GM23248 (cell line): ENCODE results near the gene ATAD3A. TPM values are rescaled to one million over a fixed set of nuclear protein-coding genes. Genes with fewer than 3 reads are reported as not detected.
"Not testable (repeated sequence)": the region's sequence is repeated elsewhere in the genome, so short reads cannot be mapped to it uniquely, and the experiment has no call there.

Source experiments
- DNase-seq: peaks from one replicate; pipeline ENCODE4 v3.0.0-alpha.2; 2015
- H2AFZ ChIP-seq: fragments of 200-600 bp; sonication (generic); 2 replicates; pipeline ENCODE4 v1.6.1; 2016; ENCODE audit warnings: antibody characterized with exemption
- H3F3A ChIP-seq: fragments of 200-600 bp; sonication (generic); 2 replicates; pipeline ENCODE4 v1.6.1; 2016; ENCODE audit warnings: mild to moderate bottlenecking, antibody characterized with exemption, mixed run types; ENCODE audit not compliant: insufficient read depth
- H3K27ac ChIP-seq: fragments of 200-600 bp; sonication (generic); 2 replicates; pipeline ENCODE4 v1.5.1; 2016; ENCODE audit warnings: mild to moderate bottlenecking
- H3K27me3 ChIP-seq: fragments of 200-600 bp; sonication (generic); replicated peaks from 2 replicates; pipeline ENCODE4 v1.6.1; 2016; ENCODE audit warnings: mild to moderate bottlenecking; ENCODE audit not compliant: insufficient read depth
- H3K36me3 ChIP-seq: fragments of 200-600 bp; sonication (generic); 2 replicates; pipeline ENCODE4 v1.6.1; 2016; ENCODE audit warnings: low read depth, mild to moderate bottlenecking
- H3K4me1 ChIP-seq: fragments of 200-600 bp; sonication (generic); 2 replicates; pipeline ENCODE4 v1.6.1; 2016; ENCODE audit warnings: mild to moderate bottlenecking; ENCODE audit not compliant: insufficient read depth
- H3K4me2 ChIP-seq: fragments of 200-600 bp; sonication (generic); one replicate; pipeline ENCODE4 v1.6.1; 2016; ENCODE audit warnings: mild to moderate bottlenecking; ENCODE audit not compliant: unreplicated experiment
- H3K4me3 ChIP-seq: fragments of 200-600 bp; sonication (generic); 2 replicates; pipeline ENCODE4 v1.5.1; 2016; ENCODE audit warnings: mild to moderate bottlenecking
- H3K79me2 ChIP-seq: fragments of 200-600 bp; sonication (generic); 2 replicates; pipeline ENCODE4 v1.6.1; 2016; ENCODE audit warnings: mild to moderate bottlenecking; ENCODE audit not compliant: insufficient read depth
- H3K9ac ChIP-seq: fragments of 200-600 bp; sonication (generic); 2 replicates; pipeline ENCODE4 v1.6.1; 2016; ENCODE audit warnings: mild to moderate bottlenecking
- H3K9me2 ChIP-seq: fragments of 200-600 bp; sonication (generic); 2 replicates; pipeline ENCODE4 v1.6.1; 2016; ENCODE audit warnings: mixed run types, mild to moderate bottlenecking, moderate library complexity; ENCODE audit not compliant: insufficient read depth
- H3K9me3 ChIP-seq: fragments of 200-600 bp; sonication (generic); one replicate; pipeline ENCODE4 v1.6.1; 2017; ENCODE audit warnings: low read depth
- H4K20me1 ChIP-seq: fragments of 200-600 bp; sonication (generic); 2 replicates; pipeline ENCODE4 v1.6.0; 2016; ENCODE audit not compliant: insufficient read depth
- EZH2 ChIP-seq: fragments of 200-600 bp; sonication (generic); IDR thresholded peaks from 2 replicates; pipeline ENCODE4 v1.6.1; 2018; ENCODE audit warnings: antibody characterized with exemption, mild to moderate bottlenecking; ENCODE audit not compliant: insufficient read depth, poor library complexity, severe bottlenecking
- EZH2phosphoT487 ChIP-seq: fragments of 200-600 bp; sonication (generic); IDR thresholded peaks from 2 replicates; pipeline ENCODE4 v1.6.1; 2018; ENCODE audit warnings: antibody characterized with exemption, moderate library complexity, mild to moderate bottlenecking, low read depth; ENCODE audit not compliant: insufficient read depth
- WGBS, 2 experiments: methylation state at CpG; one replicate each; pipeline ENCODE4 v1.1.6; 2015 to 2017; ENCODE audit warnings: low lambda C conversion rate in 2 of 2, low coverage in 1 of 2; ENCODE audit errors: missing lambda C conversion rate in 2 of 2; 5-methylcytosine and 5-hydroxymethylcytosine counted together
- in situ Hi-C: fragments of 300-500 bp; cut with MboI; formaldehyde crosslinking; loops from 2 replicates; pipeline ENCODE4 v1.15.0; 2020
- polyA plus RNA-seq: library from polyadenylated mRNA; unstranded; fragments of >200 nt; fragmentation: Nextera tagmentation; extraction: Ambion mirVana; gene quantifications from 2 replicates; pipeline ENCODE4 v1.2.1, GENCODE V29; 2016
- total RNA-seq: library from RNA; depleted of rRNA; stranded (reverse); fragments of >200 nt; shearing (Covaris generic); gene quantifications from 2 replicates; pipeline ENCODE4 v1.2.3, GENCODE V29; 2014

The ATAD3A gene
- total and polyA plus RNA-seq, 2 experiments from 2014 or later = 42.8 to 45.8 TPM

- no peaks in the 10 kb centered on the region for H3K9me2 ChIP-seq
- H3K4me3 ChIP-seq = no peak overlapping the region
- H3K79me2 ChIP-seq = peaks cover 21% of the 10 kb centered on the region
- H3K9me3 ChIP-seq = no peaks in the 10 kb centered on the region
- in situ Hi-C loops = no loop called here
- no peaks in the 10 kb centered on the region; the same call in 1 of the 2 replicates for H3K36me3 ChIP-seq
- no peak for DNase-seq
- H3K27me3 ChIP-seq = no peaks in the 10 kb centered on the region
- no peak overlapping the region for H2AFZ ChIP-seq
- no peak overlapping the region for H3K27ac ChIP-seq
- no peak overlapping the region for H3K4me2 ChIP-seq
- H3F3A ChIP-seq = no peaks in the 10 kb centered on the region
- H3K9ac ChIP-seq = no peak overlapping the region
- WGBS, 2 experiments = 95 to 97% methylated on average over 15 to 19 of the region's 19 CpGs
- H3K4me1 ChIP-seq = no peaks in the 10 kb centered on the region
- TF ChIP-seq EZH2 = no peak
- TF ChIP-seq EZH2phosphoT487 = no peak
- no peaks in the 10 kb centered on the region for H4K20me1 ChIP-seq
These were observed 9.4 kb downstream of the ATAD3A start for GRCh38 chr1:1521331-1521730.

GRCh38 chr1:1522536-1522935 lies 10.6 kb downstream of the ATAD3A start:
- H3K4me1 ChIP-seq, H4K20me1 ChIP-seq, H2AFZ ChIP-seq, DNase-seq, H3K4me2 ChIP-seq, H3K9me3 ChIP-seq, H3K36me3 ChIP-seq, H3K4me3 ChIP-seq, H3F3A ChIP-seq, H3K27me3 ChIP-seq, in situ Hi-C loops, H3K27ac ChIP-seq, H3K9ac ChIP-seq, H3K9me2 ChIP-seq: not testable (repeated sequence)
- peaks cover 14% of the 10 kb centered on the region for H3K79me2 ChIP-seq
- 94 to 96% methylated on average over 23 to 30 of the region's 30 CpGs for WGBS, 2 experiments

GRCh38 chr1:1523226-1523625 lies 11.3 kb downstream of the ATAD3A start:
- peaks cover 14% of the 10 kb centered on the region; the same call in 1 of the 2 replicates for H3K79me2 ChIP-seq
- H3K4me1 ChIP-seq, in situ Hi-C loops, DNase-seq, H2AFZ ChIP-seq, H3K9me2 ChIP-seq, H3K27me3 ChIP-seq, H3K9me3 ChIP-seq, H3K36me3 ChIP-seq, H3F3A ChIP-seq, H3K27ac ChIP-seq, H3K4me2 ChIP-seq, H3K4me3 ChIP-seq, H4K20me1 ChIP-seq, H3K9ac ChIP-seq: not testable (repeated sequence)
- 96 to 98% methylated on average over 19 to 30 of the region's 31 CpGs for WGBS, 2 experiments

GRCh38 chr1:1523651-1524050 lies 11.7 kb downstream of the ATAD3A start:
- H3K27ac ChIP-seq, H3K36me3 ChIP-seq, H3K4me1 ChIP-seq, H4K20me1 ChIP-seq, H2AFZ ChIP-seq, H3K27me3 ChIP-seq, in situ Hi-C loops, H3K9ac ChIP-seq, H3K4me2 ChIP-seq, H3K9me2 ChIP-seq, DNase-seq, H3F3A ChIP-seq, H3K4me3 ChIP-seq, H3K9me3 ChIP-seq: not testable (repeated sequence)
- 92 to 94% methylated on average over 17 of the region's 17 CpGs for WGBS, 2 experiments
- peaks cover 14% of the 10 kb centered on the region; the same call in 1 of the 2 replicates for H3K79me2 ChIP-seq

GRCh38 chr1:1524750-1525383 lies 12.9 kb downstream of the ATAD3A start:
- DNase-seq, H3K9me2 ChIP-seq, H3F3A ChIP-seq, H4K20me1 ChIP-seq, H3K36me3 ChIP-seq, H3K4me3 ChIP-seq, H2AFZ ChIP-seq, H3K4me1 ChIP-seq, H3K27me3 ChIP-seq, in situ Hi-C loops, H3K4me2 ChIP-seq, H3K27ac ChIP-seq, H3K9ac ChIP-seq, H3K9me3 ChIP-seq: not testable (repeated sequence)
- 93 to 97% methylated on average over 23 to 25 of the region's 30 CpGs for WGBS, 2 experiments
- peaks cover 14% of the 10 kb centered on the region; the same call in 1 of the 2 replicates for H3K79me2 ChIP-seq

GRCh38 chr1:1526476-1526875 lies 14.5 kb downstream of the ATAD3A start:
- H3K4me2 ChIP-seq, H2AFZ ChIP-seq, in situ Hi-C loops, H3F3A ChIP-seq, H3K9me3 ChIP-seq, H3K27ac ChIP-seq, H3K4me3 ChIP-seq, H3K4me1 ChIP-seq, H4K20me1 ChIP-seq, H3K9me2 ChIP-seq, H3K9ac ChIP-seq, H3K27me3 ChIP-seq, DNase-seq: not testable (repeated sequence)
- WGBS, 2 experiments = 93 to 99% methylated on average over 12 to 13 of the region's 21 CpGs
- H3K79me2 ChIP-seq = 0 out of 2 replicates have a peak, but pooled peaks cover 12% of the 10 kb centered on the region
- H3K36me3 ChIP-seq = peaks cover 12% of the 10 kb centered on the region; the same call in 1 of the 2 replicates
